ENCODE data around the gene TAOK1. TPM values are rescaled to one million over a fixed set of nuclear protein-coding genes. Genes with fewer than 3 reads are reported as not detected.
A peak's percentile ranks its signal among the peaks of the same experiment; 100 is the strongest.

The TAOK1 gene
- total RNA-seq, 1 experiment from 2014 or later: 87.1 TPM

DNA sequence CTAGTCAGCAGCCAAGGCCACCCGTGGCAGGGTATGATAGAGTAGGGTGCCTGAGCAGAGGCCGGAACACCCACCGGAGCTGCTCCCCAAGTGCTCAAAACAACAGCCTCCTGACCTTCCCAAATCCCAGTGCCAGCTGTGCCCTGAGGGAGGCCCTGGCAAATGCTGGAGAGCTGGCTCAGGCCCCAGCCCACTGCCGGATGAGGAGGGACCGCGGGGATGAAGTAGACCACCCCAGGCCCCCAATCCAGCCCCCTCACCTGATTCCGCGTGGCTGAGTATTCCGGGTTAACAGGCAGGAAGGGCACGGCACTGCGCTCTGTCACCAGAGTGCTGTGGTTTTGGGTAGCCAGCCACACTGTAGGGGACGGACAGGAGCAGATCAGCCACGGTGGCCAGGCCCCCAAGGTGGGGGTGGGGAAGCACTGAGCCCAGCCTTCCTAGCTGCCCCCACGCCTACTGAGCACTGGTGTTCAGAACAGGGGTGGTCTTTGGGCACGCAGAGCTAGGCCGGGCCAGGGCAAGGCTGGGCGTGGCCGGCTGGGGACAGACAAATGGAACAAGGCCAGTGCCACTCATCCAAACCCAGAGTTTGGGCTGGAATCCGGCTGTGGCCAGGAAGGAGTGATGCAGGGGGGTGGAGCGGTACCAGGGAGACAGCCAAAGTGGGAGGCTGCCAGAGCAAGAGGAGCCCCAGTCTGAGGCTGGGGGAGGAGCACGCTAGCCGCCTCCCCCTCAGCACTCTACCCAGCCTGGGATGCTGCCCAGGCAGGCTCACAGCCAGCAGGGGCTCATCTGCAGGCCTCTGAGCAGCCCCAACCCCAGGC lies 187.4 kb downstream of the TAOK1 start:
- Mint-ChIP-seq H3K27ac (peak overlapping the region; percentile 67; the same call in 1 of the 2 replicates), H3K9me3 (no peaks in the 10 kb centered on the region), H3K36me3 (peaks cover 34% of the 10 kb centered on the region), H3K4me1 (peaks cover 8% of the 10 kb centered on the region), H3K27me3 (ENCODE audit: low read depth) (no peaks in the 10 kb centered on the region), H3K4me3 (no peak overlapping the region)
- DNase-seq (ENCODE audit: low spot score) (no peak), ATAC-seq (no peak)
- TF ChIP-seq, protein P1, sequence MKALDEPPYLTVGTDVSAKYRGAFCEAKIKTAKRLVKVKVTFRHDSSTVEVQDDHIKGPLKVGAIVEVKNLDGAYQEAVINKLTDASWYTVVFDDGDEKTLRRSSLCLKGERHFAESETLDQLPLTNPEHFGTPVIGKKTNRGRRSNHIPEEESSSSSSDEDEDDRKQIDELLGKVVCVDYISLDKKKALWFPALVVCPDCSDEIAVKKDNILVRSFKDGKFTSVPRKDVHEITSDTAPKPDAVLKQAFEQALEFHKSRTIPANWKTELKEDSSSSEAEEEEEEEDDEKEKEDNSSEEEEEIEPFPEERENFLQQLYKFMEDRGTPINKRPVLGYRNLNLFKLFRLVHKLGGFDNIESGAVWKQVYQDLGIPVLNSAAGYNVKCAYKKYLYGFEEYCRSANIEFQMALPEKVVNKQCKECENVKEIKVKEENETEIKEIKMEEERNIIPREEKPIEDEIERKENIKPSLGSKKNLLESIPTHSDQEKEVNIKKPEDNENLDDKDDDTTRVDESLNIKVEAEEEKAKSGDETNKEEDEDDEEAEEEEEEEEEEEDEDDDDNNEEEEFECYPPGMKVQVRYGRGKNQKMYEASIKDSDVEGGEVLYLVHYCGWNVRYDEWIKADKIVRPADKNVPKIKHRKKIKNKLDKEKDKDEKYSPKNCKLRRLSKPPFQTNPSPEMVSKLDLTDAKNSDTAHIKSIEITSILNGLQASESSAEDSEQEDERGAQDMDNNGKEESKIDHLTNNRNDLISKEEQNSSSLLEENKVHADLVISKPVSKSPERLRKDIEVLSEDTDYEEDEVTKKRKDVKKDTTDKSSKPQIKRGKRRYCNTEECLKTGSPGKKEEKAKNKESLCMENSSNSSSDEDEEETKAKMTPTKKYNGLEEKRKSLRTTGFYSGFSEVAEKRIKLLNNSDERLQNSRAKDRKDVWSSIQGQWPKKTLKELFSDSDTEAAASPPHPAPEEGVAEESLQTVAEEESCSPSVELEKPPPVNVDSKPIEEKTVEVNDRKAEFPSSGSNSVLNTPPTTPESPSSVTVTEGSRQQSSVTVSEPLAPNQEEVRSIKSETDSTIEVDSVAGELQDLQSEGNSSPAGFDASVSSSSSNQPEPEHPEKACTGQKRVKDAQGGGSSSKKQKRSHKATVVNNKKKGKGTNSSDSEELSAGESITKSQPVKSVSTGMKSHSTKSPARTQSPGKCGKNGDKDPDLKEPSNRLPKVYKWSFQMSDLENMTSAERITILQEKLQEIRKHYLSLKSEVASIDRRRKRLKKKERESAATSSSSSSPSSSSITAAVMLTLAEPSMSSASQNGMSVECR (CRISPR knock-in tag; IDR thresholded peaks at IDR 0.05; ENCODE audit: borderline replicate concordance): 0 out of 2 replicates have a peak, but pooled peaks have one; percentile 22
- no peak for TF ChIP-seq RELA (CRISPR knock-in tag; IDR thresholded peaks at IDR 0.05; ENCODE audit: borderline replicate concordance)
- ChIA-PET POLR2A (no interaction called here), CTCF (interaction anchor here (0.9 to 7.5 kb wide), 8 partner anchors 14 to 61 kb away, joined by 3 to 72 read pairs (median 4); partner anchors contain the start of gene ANKRD13B)

DNA sequence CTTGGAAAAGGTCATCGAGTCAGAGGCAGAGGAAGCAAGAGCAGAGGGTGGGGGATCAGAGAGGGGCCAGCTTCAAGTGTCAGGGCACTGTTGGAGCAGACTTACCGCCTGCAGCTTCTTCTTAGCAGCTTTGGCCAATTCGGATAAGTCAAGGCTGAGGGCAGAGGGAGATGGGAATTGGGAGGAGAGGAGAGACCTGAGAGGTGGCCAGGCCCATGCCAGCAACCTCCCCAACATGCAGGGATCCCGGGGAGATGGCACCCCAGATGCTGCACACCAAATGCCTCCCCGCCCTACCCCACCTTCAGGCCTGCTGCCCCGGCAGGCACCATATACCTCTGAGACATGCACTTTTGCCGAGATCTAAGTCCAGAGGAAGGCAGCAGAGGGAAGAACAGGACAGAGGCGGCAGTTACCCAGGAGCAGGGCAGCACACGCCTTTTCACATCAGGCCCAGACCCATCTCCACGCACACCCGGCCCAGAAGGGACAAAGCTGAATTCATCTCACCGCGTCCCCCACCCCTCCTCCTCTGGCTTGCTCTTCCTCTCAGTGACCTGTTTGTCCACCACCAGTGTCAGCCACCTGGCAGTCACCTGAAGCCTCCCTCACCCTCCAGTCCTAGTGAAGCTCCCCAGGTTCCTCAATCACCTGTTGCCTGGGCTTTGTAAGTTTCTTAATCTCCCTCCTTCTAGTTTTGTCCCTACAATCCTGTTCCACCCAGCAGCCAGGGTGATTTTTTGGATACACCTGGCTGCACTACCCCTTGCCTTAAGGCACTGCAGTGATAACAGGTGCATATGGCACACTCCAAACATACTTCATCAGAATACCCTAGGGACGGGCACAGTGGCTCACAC lies 188.7 kb downstream of the TAOK1 start:
- CTCF ChIA-PET: interaction anchor here (0.6 to 4.5 kb wide), 5 partner anchors 8 to 39 kb away, joined by 3 to 72 read pairs (median 4); partner anchors contain the start of gene ANKRD13B
- DNase-seq (ENCODE audit: low spot score) (no peak), ATAC-seq (no peak)
- POLR2A ChIA-PET: no interaction called here
- Mint-ChIP-seq H3K27me3 (ENCODE audit: low read depth) (no peaks in the 10 kb centered on the region), H3K27ac (peak overlapping the region; percentile 67; the same call in 1 of the 2 replicates), H3K9me3 (no peaks in the 10 kb centered on the region), H3K4me3 (no peak overlapping the region), H3K4me1 (peaks cover 5% of the 10 kb centered on the region), H3K36me3 (peaks cover 44% of the 10 kb centered on the region)
- no peak for TF ChIP-seq ELF4 (CRISPR knock-in tag; IDR thresholded peaks at IDR 0.05; ENCODE audit: low read depth)
- TF ChIP-seq TEAD1 (CRISPR knock-in tag; IDR thresholded peaks at IDR 0.05): no peak
- no peak for TF ChIP-seq EMX1 (CRISPR knock-in tag; IDR thresholded peaks at IDR 0.05)
- TF ChIP-seq, protein P2, sequence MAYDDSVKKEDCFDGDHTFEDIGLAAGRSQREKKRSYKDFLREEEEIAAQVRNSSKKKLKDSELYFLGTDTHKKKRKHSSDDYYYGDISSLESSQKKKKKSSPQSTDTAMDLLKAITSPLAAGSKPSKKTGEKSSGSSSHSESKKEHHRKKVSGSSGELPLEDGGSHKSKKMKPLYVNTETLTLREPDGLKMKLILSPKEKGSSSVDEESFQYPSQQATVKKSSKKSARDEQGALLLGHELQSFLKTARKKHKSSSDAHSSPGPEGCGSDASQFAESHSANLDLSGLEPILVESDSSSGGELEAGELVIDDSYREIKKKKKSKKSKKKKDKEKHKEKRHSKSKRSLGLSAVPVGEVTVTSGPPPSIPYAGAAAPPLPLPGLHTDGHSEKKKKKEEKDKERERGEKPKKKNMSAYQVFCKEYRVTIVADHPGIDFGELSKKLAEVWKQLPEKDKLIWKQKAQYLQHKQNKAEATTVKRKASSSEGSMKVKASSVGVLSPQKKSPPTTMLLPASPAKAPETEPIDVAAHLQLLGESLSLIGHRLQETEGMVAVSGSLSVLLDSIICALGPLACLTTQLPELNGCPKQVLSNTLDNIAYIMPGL (CRISPR knock-in tag; IDR thresholded peaks at IDR 0.05): no peak
- TF ChIP-seq, protein P3, sequence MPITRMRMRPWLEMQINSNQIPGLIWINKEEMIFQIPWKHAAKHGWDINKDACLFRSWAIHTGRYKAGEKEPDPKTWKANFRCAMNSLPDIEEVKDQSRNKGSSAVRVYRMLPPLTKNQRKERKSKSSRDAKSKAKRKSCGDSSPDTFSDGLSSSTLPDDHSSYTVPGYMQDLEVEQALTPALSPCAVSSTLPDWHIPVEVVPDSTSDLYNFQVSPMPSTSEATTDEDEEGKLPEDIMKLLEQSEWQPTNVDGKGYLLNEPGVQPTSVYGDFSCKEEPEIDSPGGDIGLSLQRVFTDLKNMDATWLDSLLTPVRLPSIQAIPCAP (CRISPR knock-in tag; IDR thresholded peaks at IDR 0.05): no peak
- no peak for TF ChIP-seq TP53 (CRISPR knock-in tag; IDR thresholded peaks at IDR 0.05)
- TF ChIP-seq JAZF1 (CRISPR knock-in tag; IDR thresholded peaks at IDR 0.05): no peak
- no peak for TF ChIP-seq SOX15 (CRISPR knock-in tag; IDR thresholded peaks at IDR 0.05)
